ENCODE results near the gene RS1.

Gene RS1

DNA sequence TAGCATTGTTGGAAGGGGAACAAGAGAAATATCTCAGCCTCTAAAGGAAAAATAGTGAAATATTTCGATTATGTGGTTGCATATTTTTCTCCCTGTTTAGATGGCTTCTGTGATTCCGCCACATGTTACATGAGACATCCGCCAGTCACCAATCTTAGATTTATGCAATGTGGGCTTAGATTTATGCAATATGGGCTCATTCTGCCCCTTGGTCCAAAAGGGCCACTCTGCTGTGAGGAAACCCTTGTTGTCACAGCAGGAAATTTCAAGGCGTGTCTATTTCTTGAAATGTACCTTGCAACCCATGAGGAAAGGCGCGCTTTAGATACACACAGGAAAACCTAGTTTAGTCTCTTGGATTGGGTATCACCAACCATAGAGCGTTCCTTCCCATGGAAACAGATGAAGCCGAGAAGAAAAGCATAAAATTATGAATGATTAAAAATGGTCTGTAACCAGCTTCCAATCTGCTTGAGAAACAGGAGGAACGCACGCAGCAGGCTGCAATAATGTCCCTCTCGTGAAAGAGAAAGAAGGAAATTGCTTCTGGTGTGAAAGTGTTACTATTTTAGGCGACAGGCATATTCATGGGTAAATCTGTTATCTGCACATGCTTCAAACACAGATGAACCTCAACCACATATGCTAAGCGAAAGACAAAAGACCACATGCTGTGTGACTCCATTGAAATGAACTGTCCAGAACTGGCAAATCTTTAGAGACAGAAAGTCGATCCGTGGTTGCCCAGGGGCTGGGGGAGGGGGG is 3.7 kb downstream of the RS1 start:
- DNase-seq, result no peak

DNA sequence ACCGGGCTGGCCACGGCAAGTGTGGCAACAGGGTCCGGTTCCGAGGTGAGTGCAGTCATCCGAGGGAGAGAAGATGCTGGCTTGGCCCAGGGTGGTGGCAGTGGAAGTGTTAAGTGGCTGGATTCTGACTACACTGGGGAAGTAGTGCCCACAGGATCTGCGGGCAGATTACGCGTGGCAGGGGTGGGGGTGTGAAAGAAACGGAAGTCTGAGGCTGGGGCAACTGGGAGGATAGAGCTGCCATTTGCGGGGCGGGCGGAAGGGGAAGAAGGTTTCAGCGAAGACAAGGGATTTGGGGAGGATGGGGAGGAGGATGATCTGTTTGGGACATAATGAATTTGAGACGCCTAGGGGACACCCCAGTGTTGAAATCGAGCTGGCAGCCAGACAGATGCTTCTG is 5.3 kb downstream of the RS1 start:
- DNase-seq, result no peak

DNA sequence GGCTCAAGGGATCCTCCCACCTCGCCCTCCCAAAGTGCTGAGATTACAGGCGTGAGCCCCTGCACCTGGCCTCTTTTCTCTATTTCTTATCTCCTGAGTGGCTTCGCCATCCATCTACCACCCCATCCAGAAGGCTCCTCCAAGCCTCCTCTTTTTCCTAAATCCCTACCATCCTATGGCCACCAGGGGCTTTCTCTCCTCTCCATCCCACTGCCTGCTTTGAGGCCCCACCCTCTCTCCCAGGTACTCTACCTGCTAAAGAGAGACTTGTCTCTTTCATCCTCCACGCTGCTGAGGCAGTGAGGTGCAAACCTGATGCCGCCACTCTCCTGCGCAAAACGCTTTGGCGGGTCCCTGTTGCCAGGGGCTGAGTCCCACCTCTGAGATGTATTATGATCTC is 7.0 kb downstream of the RS1 start:
- DNase-seq, result no peak

DNA sequence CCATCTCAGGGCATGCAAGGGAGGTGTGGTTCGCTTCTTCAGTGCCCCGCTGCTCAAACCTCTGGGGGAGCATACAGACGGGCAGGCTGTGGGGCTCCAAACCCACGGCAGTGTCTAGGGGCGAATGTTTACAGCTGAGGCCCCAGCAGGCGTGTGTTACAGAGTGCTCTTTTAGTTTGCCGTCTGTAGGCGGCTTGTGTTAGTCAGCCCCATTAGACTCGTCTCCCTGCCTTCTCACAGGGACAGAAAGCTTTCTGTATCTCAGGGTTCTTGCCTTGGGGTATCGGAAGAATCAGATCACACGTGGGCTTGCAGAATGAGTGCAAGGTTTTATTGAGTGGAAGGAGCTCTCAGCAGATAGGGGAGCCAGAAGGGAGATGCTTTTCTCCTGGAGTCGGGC is 10.6 kb downstream of the RS1 start:
- DNase-seq, result no peak

DNA sequence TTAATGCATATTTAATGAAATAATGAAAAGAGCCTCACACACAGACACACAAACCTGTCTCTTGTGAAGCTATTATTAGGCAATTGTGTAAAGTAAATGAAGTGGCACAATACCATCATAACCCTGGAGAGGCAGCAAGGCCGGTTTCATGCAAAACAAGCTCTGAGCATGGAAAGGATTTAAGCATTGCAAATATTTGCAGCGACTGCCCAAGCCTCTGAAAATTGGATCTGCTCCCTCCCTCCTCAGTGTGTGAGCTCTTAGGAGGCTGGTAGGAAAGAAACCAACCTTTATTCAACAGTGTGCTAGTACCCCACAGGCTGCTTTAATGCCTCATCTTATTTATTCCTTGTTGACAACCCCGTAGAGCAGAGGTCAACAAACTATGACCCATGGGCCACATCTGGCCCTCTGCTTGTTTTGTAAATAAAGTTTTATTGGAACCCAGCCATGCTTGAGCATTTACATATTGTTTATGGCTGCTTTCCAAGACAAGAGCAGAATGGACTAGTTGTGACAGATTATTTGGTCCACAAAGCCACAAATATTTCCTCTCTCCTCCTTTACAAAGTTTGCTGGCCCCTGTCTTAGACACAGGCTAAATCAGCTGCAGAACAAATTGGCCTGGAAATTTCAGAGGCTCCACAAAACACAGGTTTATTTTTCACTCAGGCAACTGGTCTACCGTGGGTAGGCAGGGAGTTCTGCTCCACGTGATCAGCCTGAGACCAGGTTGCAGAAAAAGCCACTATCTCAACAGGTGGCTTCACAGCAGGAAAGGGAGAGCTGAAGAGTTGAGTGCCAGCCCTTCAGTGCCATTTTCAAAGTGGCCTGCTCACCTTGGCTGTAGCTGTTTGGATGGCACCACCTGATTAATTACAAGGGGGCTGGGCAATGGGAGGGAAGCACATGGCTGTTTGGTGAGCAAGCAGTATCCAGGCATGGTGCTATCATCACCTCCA is 16.8 kb downstream of the RS1 start:
- peak in 1 of 14 donors; percentile 45 for DNase-seq

DNA sequence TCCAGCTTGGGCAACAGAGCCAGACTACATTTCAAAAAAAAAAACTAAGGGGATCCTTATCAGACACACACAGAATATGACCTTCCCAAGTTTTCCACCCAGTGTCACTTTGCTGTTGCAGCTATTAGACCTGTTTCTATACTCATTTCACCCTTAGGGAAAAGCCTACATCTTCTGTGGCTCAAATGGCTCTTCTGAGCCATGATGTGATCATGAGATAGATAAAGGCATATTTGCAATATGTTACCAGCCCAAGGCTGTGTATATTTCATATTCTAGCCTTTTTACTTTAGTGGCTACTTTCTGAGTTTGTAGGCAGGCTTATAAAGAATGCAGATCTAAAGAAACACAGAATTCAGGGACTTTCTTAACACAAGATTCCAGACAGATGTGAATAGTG is 19.3 kb downstream of the RS1 start:
- DNase-seq, result no peak

DNA sequence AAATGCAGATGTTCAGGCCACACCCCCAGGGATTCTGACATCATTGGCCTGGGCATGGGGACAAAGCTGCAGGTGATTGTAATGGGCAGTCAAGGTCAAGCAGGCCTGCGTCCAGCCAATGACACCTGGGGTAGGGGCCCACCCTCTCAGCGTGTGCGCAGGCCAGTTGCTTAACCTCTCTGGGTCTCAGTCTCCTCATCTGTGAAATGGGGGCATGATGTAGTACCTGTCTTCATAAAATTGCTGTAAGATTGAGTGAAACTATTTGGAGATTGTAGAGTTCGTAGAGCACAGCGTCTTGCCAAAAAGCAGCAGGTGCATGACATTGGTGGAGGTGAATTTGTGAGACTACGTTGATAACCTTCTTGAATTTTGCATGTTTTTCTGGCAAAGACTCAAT is 21.2 kb downstream of the RS1 start:
- DNase-seq, result no peak

DNA sequence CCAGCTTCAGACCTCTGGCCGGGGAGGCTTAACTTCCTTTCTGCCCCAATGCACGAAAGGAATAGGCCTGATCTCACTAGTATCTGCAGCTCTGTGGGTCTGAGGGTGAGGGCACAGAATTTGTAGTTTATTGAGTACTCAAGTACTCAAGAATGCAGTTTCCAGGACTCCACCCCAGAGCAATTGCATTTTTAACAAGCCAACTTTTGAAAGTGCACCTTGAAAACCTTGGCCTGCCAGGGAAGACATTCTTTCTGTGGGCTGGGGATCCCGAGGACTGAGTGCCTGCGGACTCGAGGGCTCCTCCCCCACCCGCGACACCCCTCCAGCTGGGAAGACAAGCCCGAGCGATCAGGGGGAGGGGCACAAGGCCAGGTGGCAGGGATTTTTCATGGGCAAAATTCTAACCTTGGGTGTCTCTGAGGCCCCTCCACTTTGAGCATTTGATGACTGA is 22.4 kb downstream of the RS1 start:
- no peak for DNase-seq

DNA sequence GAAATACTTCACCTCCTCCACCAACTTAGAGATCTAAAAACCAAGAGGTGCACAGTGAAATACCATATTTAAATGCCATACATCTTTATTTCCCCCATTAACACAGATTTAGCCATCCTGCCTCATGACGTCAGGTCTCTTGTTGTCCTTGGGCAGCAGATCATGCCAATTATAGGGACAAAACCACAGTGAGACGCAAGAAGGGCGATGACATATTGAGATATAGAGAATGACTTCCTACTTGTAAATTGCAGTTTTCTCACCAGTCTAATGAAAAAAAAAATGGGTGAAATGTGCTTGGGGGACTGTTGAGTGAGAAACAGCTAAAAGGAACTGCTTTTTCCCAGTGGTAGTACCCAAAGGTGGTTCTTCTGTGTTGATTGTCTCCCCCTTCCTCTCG is 24.3 kb downstream of the RS1 start:
- DNase-seq, result no peak

DNA sequence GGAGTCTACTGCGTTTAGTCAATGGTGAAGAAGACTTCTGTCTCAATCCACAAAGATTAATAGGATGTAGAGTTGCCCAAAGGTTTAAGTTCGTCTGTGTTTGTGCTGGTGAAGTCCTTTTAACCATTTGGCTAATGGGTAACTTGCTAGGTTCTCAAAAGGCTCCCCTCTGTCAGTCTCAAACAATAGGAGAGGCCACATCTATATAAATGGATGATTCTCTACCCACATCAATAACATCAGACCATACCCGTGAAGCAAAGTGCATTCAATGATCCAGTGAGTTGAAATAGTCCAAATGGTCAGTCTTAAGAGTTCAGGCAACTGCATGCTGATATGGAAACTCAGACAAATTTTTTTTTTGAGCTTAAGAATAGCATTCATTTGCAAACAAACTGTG is 28.1 kb downstream of the RS1 start:
- no peak for DNase-seq

DNA sequence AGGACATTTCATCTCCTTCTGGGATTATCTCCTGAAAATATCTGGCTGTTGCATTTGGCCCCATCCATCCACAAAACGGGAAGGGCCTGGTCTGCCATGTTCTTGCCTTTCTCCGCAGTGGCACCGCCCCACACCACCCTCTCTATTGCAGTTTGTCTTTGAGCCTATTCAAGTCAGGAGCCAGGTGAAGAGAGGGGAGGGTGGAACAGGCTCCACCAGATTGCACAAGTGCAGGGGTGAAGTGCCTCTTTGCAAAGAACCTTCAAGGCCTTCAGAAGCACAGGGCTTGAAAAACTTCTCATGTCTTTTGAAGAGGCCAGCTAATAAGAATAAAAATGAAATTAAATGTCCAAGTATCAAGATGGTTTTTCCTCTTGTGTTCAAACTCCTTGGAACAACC is 28.7 kb downstream of the RS1 start:
- DNase-seq, result no peak

DNA sequence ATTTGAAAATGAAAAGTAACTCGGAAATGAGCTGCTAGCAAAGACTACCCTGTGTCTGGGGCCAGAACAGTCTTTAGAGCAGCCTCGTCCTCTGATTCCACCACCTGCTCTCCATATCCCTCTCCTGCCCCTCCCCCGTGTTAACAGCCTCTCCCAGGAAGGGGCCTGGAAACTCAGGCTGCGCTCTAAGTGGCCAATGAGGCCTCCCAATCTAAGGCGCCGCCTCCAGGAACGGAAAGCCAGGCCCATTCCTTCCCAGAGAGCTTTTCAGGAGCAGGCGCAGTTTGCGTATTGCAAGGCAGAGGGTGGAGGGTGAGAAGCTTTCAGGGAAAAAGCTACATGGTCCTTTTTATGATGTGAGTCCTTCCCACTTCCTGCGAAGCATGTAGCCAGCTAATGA is 31.2 kb downstream of the RS1 start:
- no peak for DNase-seq

DNA sequence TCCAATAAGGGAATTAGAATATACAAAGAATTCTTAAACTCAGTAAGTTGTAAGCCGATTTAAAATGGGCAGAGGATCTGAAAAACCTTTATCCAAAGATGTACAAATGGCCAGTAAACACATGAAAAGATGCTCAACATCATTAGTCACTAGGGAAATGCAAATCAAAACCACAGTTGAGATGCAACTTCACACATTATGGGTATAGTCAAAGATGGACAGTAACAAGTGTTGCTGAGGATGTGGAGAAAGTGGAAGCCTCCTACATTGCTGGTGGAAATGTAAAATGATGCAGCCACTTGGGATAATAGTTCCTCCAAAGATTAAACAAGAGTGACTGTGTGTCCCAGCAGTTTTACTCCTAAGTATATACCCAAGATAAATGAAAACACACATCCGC is 32.6 kb downstream of the RS1 start:
- DNase-seq, result no peak

DNA sequence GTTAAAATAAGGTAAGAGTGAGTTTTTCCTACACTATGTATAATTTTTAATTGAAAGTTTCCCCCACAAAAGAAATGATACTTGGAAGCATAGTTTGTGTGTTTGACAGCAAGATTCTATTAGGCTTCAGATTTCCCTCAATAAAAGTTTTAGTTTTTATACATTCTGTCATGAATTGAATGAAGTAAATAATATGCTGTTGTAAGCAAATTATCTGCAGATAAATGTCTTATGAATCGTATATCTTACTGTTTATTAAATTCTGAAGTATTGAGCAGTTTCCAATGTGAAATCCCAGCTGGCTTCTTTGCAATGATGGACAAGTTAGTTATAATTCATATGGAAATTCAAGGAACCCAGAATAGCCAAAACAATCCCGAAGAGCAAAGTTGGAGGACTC is 33.5 kb downstream of the RS1 start:
- DNase-seq, result no peak

DNA sequence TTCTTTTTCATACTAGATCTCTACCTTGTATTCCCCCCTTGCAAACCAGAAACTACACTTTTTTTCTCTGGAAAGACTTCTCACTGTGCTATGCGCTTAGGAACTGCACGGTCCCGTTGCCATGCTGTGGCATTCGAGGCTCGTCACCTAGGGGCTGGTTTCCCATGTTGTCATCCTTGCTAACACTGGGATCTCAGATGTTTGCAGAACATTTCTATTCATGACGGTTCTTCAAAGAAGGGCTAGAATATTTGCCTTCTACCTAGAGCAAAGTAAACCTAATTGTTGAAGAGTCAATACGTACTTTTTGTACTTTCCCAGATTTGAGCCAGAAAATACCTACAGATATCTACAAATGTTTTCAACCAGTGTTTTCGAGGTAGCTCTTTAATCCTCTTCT is 41.0 kb downstream of the RS1 start:
- no peak for DNase-seq

DNA sequence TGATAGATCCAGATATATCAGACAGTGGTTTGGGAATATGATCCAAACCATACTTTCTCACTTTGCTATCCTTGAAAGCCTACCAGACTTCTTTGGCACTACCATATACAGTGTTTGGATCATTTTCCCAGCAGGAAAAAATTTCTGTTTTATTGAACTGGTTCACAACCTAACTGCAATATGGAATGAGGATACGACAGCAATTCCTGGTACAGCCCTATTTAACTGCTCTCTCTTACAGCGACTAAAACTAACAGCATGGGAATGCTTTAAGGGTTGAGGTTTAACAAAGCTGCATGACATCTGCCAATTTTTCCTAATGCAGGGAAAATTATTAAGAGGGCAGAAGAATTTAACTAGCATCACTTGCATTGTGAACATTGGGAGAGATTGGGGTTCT is 47.3 kb downstream of the RS1 start:
- no peak for DNase-seq

DNA sequence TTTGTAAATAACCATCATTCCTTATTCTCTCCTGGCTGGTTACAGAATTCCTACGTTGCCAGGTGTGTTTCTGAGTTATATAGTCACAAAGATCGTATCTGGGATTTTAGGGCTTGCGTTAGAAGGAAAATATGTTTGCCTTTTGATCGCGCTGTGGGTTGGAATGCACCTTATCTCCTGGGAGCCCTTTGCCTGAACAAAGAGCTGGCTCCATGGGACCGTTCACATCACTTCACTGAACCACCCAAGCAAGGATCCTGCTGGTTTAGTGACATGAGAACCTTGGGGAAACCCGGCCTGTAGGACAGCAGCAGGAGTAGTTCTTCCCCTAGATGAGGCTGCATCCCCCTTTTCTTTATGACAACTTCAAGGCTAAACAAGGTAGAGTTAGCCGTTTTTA is 51.6 kb downstream of the RS1 start:
- no peak for DNase-seq

DNA sequence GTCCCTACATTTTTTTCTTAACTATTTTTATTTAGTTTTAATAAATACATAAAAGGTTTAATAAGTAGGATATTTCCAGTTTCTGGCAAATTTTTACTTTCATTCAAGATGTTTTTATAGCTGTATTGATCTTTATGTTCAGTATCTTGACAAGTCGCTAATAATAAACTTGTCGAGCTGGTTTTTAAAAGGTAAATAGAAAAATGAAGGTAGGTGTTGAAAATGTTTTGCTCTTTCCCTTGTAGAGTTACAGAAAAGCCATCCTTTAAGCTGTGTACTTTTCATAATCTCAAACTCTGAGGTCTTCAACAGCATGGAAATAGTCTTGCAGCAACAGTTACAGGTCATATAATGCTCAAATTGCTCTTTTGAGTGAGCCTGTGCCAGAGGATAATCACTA is 52.6 kb downstream of the RS1 start:
- DNase-seq, result no peak

DNA sequence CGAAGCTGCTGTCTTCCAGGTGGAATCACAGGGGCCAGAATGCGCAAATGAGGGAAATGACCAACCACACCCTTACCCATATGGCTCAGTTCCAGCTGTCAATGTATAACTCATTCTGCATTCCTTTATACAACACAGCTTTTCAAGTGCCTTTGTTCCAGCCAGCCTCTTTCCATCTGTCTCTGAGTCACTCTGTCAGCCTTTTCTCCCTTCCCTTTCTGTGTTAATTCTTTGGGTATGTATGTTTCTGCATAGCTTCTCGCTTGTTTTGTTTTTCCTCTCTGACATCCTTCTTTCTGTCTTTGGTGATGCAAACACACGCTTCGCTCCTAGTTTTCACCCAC is 54.5 kb downstream of the RS1 start:
- DNase-seq, result no peak

DNA sequence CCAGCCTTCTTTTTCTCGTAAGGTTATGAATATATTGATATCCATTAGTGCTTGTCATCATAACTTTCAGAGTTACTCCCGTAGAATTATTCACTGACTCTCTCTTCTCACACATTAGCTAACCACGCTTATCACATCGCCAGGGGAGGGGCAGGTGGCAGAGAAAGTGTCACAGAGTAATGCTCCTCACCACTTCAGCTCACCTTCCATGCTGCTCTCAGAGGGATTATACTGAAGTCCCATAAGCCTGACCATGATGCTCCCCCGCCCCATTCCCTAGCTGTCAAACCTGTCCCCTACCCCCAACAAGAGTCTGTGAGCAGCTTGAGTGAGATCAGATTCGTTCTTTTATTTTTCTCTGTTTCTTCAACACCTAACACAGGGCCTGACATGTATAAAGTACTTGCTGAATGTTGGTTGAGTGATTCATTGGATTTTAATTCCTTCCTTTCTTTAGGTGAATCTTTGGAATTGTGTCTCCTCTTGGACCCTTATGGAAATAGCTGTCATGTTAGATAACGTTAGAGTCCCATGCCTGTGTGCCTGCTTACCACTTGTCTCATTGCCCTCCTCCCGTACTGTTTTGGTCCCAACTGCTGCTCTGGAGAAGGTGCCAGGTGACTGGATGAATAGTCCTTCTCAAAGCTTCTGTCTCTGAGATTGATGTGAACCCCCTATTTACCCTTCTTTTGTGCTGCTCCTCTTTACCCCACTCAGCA is 55.1 kb downstream of the RS1 start:
- DNase-seq, result no peak

DNA sequence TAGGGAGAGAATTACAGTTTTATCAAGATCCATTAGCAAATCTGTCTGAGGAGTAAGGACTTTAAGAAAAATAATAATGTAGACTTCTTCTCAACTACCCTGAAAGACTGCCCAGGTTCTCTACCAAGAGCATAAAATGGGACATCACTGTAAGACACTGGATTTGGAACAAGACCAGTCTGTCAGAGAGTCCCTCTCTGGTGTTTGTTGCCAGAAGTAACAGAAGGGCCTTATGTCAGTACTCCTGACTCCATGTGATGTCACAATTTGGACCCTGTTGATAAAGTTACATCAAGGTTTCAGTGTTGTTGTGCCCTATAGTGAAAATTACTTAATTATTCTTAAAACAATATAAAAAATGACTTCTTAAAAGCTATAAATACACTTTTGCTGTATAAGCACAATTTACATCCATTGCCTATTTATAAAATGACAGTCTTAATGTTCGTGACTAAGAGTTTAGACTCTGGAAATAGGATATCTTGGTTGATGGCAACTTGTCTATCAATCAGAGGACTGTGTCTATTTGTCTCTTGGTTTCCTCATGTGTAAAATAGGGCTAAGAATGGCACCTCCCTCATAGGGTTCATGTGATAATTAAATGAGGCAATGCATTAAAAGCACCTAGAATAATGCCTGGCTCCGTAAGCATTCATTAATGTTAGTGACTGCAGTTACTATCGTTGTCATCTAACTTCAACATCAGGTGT is 57.8 kb downstream of the RS1 start:
- peak in 1 of 14 donors; percentile 35 for DNase-seq

DNA sequence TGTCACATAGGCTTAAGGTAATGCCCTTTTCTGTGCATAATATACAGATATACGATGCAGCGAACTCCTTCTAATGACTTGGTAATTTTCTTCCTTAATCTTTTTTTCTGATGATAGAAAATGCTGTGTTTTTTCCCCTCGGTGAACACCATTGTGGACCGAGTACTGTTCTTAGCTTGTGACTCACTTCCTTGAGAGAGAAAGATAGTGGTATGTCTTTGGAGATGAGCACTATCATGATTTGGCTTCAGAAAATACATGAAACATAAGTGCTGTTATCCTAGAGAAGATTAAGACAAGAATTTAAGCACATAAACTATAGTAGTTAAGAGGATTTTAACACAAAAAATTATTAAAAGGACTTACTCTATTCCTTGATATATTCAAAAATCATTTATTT is 63.9 kb downstream of the RS1 start:
- DNase-seq, result no peak

DNA sequence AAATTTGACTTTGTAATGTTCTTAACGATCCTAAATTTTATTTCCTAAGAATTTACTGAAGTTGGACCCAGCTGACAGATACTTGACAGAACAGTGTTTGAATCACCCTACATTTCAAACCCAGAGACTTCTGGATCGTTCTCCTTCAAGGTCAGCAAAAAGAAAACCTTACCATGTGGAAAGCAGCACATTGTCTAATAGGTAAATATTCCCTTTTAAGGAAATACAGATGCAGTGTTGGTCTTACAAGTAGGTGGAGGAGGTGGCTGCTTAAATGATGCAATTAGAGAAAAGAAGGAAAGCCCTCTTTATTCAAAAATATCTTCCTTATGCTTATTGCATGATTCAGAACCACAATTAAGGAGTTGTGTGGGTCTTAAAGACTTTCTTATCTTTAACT is 73.5 kb downstream of the RS1 start:
- no peak for DNase-seq

All from C1 segment of cervical spinal cord (tissue), 14 donors.